ENCODE measurements around the gene MTHFR. TPM values are rescaled to one million over a fixed set of nuclear protein-coding genes. Genes with fewer than 3 reads are reported as not detected.

The MTHFR gene
- total RNA-seq, 1 experiment from 2014 or later: 22.6 TPM

DNA sequence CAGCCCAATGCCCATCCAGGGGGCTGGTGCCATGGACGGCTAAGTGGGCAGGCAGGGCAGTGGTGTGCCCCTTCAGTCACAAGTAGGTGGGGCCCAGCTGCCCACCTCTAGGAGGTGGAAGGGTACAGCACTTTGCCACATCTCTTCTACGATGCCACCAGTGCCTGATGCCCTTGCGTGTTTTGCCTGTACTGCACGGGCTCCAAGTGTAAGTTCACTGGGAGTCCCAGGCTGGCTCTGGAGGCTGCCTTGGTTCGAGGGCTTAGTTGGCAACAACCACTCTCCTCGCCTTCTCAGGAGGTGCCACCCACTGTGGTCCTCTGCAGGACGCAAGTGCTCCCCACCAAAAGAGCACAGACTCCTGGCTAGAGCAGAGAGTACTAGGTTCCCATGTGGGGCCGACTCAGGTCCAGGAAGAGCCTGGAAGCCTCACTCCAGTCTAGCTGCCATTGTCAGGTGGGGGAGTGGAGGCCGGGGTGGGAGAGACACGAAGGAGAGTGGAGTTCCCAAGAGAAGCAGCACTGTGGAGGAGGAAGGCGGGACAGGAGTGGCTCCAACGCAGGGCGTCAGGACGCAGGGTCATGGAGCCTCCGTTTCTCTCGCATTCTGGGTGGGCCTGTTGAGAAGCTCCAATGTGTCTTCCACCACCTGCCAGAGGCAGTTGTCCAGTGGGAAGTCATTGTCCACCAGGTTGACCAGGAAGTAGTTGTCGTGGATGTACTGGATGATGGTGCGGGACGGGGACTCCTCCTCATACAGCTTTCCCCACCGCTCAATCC lies 15.5 kb downstream of the MTHFR start:
- DNase-seq (ENCODE audit: low spot score): no peak
- H3K4me3 Mint-ChIP-seq: no peak overlapping the region
- CTCF ChIA-PET: no interaction called here
- H3K27ac Mint-ChIP-seq: peak overlapping the region; percentile 26
- no peaks in the 10 kb centered on the region for H3K9me3 Mint-ChIP-seq
- peaks cover 31% of the 10 kb centered on the region for H3K36me3 Mint-ChIP-seq
- POLR2A ChIA-PET: no interaction called here
- no peak for TF ChIP-seq FOXP1 (CRISPR knock-in tag; IDR thresholded peaks at IDR 0.05; ENCODE audit: borderline replicate concordance)
- H3K4me1 Mint-ChIP-seq: peaks cover 31% of the 10 kb centered on the region
- no peaks in the 10 kb centered on the region for H3K27me3 Mint-ChIP-seq (ENCODE audit: low read depth)
- ATAC-seq: no peak

DNA sequence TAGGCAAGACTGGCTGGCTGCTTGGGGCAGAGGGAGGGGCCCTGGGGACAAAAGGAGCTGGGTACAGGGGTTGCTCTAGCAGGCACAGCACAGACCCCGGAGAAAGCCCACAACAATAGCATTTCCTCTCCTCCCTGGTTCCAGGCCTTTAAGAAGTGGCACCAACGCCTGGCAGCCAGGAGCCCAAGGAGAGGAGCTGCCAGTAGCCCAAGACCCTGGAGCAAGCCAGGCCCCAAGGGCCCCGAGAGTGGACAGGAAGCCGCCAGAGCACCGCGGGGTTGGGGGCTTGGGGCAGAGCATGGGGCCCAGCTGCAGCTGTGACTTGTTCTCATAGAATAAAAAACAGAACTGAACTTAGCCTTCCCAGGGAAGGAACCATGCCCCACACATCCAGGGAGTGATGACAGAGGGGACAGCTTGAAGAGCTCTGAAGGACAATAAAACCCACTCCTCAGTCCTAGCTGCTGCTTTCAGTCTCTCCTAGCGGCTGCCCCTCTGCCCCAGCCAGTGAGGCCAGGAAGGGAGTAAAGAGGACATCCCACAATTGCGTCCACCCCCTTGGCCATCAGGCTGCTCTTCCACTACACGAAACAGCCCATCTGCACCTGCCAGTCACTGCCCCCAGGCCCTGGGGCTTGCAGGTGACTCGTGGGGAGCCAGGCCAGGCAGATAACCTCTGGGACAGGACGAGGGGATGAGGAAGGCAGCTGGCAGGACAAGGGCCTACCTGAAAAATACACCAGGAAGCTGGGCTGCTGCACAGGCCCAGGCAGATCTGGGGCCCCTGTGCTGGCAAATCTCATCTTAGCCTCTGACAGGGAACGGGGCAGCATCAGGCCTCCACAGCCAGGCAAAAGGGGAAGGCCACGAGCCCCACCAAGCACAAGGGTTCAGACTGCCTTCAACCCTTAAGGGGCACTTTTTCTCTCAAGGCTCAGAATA lies 16.4 kb downstream of the MTHFR start:
- Mint-ChIP-seq H3K27ac (peak overlapping the region; percentile 85), H3K9me3 (no peaks in the 10 kb centered on the region), H3K36me3 (peaks cover 22% of the 10 kb centered on the region), H3K4me1 (peaks cover 32% of the 10 kb centered on the region), H3K4me3 (no peak overlapping the region), H3K27me3 (ENCODE audit: low read depth) (no peaks in the 10 kb centered on the region)
- DNase-seq (ENCODE audit: low spot score) (no peak), ATAC-seq (no peak)
- CTCF ChIA-PET: interaction anchor here (1.0 kb wide), 1 partner anchor 14 kb away, joined by 3 read pairs; no protein-coding TSS in a partner anchor
- POLR2A ChIA-PET: interaction anchor here (0.6 to 1.6 kb wide), 4 partner anchors 12 to 230 kb away, joined by 3 to 5 read pairs (median 4); partner anchors contain the start of gene MIIP
- no peak for TF ChIP-seq GTF2I (CRISPR knock-in tag; conservative IDR thresholded peaks at IDR 0.05)
- TF ChIP-seq, protein P1, sequence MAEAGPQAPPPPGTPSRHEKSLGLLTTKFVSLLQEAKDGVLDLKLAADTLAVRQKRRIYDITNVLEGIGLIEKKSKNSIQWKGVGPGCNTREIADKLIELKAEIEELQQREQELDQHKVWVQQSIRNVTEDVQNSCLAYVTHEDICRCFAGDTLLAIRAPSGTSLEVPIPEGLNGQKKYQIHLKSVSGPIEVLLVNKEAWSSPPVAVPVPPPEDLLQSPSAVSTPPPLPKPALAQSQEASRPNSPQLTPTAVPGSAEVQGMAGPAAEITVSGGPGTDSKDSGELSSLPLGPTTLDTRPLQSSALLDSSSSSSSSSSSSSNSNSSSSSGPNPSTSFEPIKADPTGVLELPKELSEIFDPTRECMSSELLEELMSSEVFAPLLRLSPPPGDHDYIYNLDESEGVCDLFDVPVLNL (CRISPR knock-in tag; IDR thresholded peaks at IDR 0.05; ENCODE audit: borderline replicate concordance, low read depth): no peak
- TF ChIP-seq JUN (CRISPR knock-in tag; IDR thresholded peaks at IDR 0.05): no peak
- no peak for TF ChIP-seq SMAD4 (CRISPR knock-in tag; IDR thresholded peaks at IDR 0.05)
- TF ChIP-seq ZNF423 (CRISPR knock-in tag; IDR thresholded peaks at IDR 0.05): no peak
- TF ChIP-seq, protein P2, sequence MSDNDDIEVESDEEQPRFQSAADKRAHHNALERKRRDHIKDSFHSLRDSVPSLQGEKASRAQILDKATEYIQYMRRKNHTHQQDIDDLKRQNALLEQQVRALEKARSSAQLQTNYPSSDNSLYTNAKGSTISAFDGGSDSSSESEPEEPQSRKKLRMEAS (CRISPR knock-in tag; IDR thresholded peaks at IDR 0.05): no peak
- TF ChIP-seq, protein P3, sequence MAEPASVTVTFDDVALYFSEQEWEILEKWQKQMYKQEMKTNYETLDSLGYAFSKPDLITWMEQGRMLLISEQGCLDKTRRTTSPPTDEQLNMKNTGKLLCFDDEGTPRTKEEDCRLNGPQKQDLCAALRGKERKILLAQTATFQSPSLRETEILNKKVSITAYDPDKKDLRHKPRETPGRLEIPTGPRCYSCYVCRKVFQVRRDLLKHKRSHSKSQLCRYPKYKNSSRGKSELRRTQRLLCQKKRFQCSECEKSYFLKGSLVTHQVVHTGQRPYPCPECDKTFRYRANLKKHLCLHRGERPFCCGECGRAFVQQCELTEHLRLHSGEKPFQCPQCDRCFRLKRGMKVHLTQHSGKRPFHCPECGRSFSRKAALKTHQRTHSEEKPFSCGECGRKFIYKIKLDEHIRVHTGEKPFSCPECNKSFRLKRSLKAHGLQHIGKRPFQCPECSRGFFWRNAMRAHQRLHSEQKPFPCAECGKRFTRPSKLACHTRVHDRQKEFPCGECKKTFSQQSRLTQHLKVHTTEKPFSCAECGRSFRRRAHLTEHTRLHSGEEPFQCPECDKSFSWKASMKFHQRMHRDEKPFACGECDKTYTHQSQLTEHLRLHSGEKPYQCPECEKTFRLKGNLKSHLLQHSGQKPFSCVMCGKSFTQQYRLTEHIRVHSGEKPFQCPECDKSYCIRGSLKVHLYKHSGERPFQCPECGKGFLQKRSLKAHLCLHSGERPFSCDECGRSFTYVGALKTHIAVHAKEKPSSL (CRISPR knock-in tag; conservative IDR thresholded peaks at IDR 0.05): no peak
- no peak for TF ChIP-seq JAZF1 (CRISPR knock-in tag; IDR thresholded peaks at IDR 0.05)
- TF ChIP-seq, protein P4, sequence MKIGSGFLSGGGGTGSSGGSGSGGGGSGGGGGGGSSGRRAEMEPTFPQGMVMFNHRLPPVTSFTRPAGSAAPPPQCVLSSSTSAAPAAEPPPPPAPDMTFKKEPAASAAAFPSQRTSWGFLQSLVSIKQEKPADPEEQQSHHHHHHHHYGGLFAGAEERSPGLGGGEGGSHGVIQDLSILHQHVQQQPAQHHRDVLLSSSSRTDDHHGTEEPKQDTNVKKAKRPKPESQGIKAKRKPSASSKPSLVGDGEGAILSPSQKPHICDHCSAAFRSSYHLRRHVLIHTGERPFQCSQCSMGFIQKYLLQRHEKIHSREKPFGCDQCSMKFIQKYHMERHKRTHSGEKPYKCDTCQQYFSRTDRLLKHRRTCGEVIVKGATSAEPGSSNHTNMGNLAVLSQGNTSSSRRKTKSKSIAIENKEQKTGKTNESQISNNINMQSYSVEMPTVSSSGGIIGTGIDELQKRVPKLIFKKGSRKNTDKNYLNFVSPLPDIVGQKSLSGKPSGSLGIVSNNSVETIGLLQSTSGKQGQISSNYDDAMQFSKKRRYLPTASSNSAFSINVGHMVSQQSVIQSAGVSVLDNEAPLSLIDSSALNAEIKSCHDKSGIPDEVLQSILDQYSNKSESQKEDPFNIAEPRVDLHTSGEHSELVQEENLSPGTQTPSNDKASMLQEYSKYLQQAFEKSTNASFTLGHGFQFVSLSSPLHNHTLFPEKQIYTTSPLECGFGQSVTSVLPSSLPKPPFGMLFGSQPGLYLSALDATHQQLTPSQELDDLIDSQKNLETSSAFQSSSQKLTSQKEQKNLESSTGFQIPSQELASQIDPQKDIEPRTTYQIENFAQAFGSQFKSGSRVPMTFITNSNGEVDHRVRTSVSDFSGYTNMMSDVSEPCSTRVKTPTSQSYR (CRISPR knock-in tag; IDR thresholded peaks at IDR 0.05): no peak
- TF ChIP-seq, protein P5, sequence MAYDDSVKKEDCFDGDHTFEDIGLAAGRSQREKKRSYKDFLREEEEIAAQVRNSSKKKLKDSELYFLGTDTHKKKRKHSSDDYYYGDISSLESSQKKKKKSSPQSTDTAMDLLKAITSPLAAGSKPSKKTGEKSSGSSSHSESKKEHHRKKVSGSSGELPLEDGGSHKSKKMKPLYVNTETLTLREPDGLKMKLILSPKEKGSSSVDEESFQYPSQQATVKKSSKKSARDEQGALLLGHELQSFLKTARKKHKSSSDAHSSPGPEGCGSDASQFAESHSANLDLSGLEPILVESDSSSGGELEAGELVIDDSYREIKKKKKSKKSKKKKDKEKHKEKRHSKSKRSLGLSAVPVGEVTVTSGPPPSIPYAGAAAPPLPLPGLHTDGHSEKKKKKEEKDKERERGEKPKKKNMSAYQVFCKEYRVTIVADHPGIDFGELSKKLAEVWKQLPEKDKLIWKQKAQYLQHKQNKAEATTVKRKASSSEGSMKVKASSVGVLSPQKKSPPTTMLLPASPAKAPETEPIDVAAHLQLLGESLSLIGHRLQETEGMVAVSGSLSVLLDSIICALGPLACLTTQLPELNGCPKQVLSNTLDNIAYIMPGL (CRISPR knock-in tag; IDR thresholded peaks at IDR 0.05): no peak
- no peak for TF ChIP-seq RORB (CRISPR knock-in tag; IDR thresholded peaks at IDR 0.05)
- TF ChIP-seq, protein P6, sequence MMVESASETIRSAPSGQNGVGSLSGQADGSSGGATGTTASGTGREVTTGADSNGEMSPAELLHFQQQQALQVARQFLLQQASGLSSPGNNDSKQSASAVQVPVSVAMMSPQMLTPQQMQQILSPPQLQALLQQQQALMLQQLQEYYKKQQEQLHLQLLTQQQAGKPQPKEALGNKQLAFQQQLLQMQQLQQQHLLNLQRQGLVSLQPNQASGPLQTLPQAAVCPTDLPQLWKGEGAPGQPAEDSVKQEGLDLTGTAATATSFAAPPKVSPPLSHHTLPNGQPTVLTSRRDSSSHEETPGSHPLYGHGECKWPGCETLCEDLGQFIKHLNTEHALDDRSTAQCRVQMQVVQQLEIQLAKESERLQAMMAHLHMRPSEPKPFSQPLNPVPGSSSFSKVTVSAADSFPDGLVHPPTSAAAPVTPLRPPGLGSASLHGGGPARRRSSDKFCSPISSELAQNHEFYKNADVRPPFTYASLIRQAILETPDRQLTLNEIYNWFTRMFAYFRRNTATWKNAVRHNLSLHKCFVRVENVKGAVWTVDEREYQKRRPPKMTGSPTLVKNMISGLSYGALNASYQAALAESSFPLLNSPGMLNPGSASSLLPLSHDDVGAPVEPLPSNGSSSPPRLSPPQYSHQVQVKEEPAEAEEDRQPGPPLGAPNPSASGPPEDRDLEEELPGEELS (CRISPR knock-in tag; IDR thresholded peaks at IDR 0.05): no peak

All from WTC11 (cell line).